Femur (tissue), 1 donor: ENCODE data around the gene PCSK5.

Experiments used
- DNase-seq: peaks from one replicate; pipeline ENCODE4 v3.0.0-alpha.2; 2017

The PCSK5 gene

DNA sequence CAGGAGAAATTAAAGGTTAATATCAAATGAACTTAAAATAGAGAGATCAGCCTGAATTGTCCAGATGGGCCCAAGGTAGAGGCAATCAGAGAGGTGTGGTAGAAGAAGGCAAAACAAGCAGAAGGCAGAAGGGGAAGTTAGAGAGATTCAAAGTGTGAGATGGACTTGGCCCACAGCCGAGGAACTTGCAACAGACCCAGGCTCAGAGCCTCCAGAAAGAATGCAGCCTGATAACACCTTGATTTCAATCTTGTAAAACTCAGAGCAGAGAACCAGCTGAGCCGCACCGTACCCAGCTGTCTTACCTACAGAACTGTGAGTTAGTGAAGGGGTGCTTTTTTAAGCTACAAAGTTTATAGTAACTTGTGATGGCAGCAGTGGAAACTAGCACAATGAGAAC is 312.9 kb downstream of the PCSK5 start:
- DNase-seq: no peak

DNA sequence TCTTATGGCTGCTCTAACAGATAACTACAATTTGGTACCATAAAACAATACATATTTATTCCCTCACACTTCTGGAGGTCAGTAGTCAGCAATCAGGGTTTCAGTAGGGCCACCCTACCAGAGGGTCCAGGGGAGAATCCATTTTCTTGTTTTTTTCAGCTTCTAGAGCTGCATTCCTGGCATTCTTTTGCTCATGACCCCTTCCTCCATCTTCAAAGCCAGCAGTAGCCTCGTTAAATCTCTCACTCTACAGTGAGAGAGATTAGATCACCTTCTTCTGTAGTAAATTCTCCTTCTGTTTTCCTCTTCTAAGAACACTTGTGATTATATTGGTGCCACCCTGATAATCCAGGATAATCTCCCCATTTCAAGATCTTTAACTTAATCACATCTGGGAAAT is 316.3 kb downstream of the PCSK5 start:
- DNase-seq: no peak

DNA sequence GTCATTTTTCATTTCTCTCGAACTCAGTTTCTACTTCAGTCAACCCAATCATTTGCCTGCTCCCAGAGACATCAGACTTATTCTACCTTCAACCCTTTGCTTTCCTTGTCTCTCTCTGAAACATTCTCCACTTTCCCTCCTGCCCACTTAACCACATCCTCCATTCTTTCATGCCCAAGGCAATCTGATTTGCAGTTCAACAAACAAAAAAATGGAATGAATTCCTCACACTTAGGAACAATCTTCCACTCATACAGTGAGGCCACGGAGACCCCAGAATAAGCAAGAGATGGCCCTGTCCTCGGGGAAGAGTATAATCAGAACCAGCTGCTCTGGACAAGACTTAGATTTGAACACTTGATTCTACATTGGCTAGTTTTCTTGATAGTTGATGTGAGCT is 323.3 kb downstream of the PCSK5 start:
- DNase-seq: no peak

DNA sequence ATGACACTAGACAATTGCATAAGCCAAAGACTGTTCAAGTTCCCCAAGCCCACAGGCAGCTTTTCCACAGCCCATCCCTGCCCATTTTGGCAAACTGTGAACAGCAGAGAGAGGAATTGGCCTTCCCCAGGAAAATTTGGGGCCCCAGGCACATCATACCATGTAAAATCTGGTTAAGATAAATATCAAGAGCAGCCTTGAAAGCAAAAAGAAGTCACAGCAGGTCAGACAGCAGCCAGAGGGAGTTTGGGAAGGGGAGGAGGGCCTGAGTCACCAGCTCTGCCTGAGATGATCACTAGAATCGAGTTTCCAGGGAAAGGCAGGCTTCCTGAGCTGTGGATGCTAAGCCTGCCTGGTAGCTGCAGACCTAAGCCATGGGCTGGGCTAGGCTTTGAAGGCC is 324.6 kb downstream of the PCSK5 start:
- DNase-seq: peak; percentile 24

DNA sequence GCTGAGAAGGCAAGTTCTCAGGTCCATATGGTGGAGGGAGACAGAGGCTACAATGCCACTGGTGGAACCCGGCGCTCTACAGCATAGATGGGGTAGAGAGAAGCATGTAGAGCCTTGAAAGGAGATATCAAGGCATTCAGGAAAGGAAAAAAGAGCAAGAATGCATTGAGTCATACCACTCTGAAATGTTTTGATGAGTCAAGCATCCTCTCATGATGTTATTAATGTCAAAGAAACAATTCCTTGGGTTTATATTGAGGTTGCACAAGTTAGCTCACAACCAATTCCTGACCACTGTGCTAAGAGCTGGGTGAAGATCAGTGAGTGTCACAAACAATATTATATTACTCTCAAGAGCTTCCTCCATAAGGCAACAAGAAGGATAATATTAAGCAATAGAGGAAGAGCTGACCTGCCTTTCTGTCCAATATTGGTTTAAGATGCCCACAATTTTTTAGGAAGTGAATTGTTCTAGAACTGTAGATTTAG is 325.7 kb downstream of the PCSK5 start:
- no peak for DNase-seq

DNA sequence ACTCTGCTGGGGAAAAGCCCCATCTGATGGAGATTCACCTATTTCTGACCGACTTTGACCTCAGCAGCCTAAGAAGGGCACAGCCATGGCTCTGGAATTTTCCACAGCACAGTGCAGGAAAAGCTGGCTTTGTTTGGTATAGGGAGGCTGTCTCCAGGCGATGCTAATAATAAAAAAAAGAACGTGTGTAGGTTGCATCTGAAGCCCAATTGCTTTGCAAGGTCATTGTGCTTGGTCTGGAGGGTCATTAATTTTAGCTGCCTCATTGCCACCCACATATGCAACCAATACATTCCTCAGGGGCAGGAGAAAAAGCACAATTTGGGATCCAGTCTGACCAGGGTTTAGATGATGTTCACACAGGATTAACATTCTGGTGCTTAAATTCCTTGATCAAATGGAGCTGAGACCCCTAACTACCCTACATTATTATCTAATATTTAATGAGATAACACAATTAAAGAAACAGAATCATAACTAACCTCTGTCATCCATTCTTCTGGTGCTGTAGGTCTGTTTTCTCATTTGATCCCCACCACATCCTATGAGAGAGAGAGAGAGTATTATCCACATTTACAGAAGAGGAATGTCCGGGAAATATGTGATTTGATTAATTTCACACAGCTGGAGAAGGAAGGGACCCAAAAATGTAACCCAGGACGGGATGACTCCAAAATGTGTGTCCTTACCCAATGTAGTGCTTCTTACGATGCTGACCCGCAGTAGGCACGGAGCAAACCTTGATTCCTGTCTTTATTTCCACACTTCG is 327.8 kb downstream of the PCSK5 start:
- no peak for DNase-seq

DNA sequence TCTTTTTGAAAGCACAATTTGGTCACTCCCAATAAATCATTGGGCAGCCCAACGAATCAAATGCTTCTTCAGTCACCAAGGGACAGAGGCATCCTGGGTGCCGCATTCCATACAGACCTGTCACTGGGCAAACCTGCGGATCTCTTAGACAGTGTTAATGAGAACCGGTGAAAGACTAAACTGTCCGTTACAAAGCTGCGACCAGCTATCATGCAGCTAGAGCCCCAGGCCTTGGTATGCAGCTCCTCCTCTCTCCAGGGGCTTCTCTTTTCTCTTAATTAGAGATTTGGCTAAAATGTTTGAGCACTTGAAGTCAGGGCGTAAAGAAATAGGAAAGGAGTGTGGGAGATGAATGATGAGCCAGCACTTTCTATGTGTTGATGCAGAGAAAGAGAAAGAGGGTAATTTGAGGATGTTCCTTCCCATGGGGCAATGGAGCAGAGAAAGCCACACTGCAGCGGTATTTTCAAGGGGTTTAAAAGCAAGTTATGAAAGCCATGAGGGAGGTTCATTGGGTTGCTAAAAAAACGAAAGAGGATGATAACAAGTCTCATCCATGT is 328.5 kb downstream of the PCSK5 start:
- DNase-seq: no peak

DNA sequence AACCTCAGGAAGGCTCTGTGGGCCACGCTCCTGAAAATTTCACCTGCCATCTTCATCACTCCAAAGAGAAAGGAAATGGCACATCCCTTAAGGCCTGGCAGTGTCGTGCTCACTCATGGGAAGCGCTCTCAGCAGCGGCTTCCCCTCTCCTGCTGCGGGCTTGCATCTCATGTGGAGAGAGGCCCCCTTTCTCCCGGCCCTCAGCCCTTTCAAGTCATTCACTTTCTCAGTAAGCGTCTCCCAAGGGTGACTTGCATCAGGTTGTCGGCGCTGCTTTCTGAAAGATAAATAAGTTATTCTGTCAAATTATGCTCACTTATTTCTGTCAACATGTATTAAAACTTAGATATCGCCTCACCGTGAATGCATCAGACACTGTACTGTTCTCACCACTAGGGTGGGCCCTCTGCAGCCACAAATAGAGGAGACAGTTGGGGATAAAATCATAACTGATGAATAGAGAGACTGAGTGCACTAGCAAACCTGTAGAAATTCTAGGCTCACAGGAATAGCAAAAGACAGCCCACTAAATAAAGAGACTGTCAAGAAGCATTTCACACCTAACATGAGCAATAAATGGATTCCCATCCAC is 329.2 kb downstream of the PCSK5 start:
- no peak for DNase-seq

DNA sequence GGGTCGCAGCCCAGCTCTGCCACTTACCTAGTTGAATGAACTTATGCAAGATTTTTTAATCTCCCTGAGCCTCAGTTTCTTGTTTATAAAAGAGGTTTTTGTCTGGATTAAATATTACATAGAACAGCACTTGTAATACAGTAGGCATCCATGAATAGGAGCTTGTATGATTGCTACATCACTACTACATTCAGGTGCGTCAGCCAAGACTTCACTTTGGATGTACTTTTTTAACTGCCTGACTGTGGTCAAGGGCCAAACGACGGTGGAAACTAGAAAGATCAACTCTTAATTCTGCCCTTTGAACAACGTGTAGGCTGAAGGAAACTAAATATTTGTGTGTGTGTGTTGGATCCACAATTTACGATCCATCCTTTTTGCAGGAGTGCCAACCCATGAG is 330.9 kb downstream of the PCSK5 start:
- no peak for DNase-seq

DNA sequence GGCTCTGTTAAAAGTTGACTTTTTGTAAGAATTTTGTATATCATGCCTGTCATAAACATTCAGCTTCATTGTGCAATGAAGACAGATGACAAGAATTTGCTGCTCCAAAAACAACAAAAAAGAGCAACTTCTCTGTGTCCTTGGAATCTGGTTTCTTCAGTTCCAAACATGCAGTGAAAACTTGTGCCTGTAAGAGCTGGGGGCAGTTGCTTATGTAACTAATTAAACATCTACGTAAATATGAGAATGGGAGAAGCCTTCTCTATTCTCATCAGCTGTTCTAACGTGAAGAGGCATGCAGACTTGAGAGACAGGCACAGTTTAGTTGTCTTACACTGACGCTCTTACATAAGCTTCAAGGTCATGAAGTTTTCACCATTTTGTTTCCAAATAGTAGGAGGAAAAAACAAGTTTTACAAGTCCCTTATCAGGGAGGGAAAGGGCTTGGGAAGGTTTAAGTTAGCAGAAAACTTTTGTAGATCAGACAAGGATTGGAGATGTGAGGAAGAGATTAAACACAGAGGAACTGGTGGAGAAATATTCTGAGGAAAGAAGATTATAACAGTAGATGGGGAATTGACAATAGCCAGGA is 333.4 kb downstream of the PCSK5 start:
- DNase-seq: no peak

DNA sequence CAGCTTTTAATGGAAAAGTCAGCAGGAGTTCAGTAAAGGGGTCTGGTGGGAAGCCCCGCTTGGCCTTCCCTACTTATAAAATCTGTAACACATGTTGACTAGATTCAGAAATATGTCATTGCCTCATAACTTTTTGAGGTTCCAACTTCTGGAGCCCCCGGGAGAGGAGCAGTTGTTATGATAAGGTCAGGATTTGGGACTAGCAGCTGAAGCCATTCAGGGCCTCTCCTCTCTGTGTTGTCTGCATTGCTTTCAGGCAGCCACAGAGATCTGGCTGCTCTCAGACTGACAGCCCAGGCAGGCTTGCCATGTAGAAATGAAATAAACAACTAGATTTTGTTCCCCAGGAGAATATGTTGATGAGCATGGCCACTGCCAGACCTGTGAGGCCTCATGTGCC is 336.7 kb downstream of the PCSK5 start:
- no peak for DNase-seq

DNA sequence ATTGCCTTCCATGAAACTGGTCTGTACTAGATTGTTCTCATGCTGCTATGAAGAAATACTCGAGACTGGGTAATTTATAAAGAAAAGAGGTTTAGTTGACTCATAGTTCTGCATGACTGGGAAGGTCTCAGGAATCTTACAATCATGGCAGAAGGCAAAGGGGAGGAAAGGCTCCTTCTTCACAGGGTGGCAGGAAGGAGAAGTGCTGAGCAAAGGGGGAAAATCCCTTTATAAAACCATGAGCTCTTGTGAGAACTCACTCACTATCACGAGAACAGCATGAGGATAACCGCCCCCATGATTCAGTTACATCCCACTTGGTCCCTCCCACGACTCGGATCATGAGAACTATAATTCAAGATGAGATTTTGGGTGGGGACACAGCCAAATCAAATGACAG is 340.5 kb downstream of the PCSK5 start:
- no peak for DNase-seq

DNA sequence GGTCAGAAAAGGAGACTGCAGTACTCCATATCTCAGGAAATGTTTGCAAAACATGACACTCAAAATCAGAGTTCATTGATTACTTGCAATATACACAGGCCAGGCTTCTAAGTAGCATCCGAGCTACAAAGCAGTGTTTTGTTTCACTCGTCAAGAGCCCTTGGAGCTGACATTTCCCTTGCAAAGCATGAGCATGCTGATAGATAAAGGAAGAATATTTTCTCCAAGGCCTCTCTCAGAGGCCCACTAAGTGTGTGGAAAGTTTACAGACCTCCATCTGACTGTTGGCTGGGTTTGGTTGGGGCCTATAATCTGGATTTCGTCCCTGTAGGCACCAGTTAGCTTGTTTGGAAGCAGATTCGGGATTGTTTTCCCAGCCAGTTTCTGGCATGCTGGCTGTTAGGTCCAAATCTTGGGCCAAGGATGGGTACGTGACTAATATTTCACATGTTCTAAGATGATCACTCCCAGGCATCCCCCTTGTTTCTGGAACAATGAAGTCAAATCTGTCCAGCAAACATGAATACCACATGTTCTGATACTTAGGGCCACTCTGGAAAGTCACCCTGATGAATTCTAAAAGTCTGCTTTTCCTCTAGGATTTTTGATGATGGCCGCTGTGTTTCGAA is 342.5 kb downstream of the PCSK5 start:
- no peak for DNase-seq

DNA sequence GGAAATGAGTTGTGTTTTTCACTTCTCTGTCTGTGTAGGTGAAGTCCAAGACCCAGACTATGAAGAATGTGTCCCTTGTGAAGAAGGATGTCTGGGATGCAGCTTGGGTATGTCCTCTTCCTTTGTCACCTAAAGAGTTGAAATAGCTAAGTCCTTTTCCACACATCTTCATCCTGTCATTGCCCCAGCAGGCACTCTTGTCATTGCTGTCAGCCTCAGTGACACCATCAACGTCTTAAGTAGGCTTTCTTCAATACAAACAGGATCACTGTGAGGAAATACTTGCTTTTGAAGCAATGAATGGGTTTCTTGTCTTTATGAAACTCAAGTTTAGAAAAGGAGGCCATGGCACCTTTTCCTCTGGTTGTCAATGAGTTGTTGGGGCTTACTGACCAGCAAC is 350.1 kb downstream of the PCSK5 start:
- DNase-seq: no peak

DNA sequence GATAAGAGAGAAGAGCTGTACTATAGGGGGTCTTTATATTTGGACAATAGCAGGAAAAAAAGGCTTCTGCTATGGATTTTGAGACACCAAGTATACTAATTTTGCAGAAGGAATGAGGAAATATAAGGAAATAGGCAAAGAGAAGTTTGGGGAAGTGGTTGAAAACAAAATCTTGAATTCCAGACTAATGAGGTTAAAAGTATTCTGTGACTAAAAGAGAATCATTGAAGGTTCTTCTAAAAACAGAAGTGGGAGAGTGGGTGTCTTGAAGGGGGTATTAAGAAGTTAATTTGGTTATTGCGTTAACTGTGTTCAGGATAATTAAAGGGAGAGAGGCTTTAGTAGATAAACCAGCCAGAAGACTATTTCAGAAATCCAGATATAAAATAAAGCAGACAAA is 355.0 kb downstream of the PCSK5 start:
- no peak for DNase-seq

DNA sequence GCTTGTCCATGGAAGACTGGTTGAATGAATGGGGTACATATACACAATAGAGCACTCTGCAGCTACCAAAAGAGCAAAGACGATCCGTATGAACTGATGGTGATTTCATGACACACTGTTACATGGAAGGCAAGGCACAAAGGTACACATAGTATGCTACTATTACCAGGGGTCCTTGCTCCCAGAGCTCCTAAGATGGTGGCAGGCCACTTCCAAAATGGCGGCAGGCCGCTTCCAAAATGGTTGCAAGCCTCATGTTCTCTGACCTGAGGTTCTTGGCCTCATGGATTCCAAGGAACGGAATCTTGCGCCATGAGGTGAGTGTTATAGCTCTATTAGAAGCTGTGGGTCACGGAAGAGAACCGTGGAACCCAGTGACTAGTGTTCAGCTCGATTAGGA is 356.2 kb downstream of the PCSK5 start:
- DNase-seq: no peak

DNA sequence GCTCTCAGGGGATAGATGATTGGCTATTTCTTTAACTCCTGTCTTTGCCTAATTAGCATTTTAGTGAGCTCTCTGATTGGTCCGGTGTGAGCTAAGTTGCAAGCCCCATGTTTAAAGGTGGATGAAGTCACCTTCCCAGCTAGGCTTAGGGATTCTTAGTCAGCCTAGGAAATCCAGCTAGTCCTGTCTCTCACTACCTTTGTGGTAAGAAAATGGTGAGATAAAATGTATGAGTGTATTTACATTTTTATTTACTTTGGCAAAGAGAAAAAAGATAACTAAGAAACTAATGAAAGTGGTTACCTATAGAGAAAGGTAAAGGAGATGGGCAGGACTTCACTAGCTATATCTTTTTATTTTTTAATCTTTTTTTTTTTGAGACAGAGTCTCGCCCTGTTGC is 357.0 kb downstream of the PCSK5 start:
- no peak for DNase-seq

DNA sequence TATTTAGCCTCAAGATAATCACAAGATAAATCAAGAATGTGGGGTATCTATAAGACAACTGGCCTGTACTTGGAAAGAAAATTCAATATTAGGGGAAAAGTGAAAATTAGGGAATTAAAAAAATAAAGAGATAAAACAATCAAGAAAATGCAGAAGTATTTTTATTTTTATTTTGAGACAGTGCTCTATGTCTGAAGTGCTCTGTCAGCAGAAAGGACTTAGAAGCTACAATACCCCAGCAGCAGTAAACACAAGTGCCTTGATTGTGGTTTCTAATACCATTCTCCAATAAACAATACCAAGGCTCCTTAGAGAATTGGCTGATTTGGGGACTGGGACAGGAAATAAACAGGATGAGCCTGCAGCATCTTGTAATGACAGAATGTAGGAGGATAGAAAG is 358.8 kb downstream of the PCSK5 start:
- no peak for DNase-seq

DNA sequence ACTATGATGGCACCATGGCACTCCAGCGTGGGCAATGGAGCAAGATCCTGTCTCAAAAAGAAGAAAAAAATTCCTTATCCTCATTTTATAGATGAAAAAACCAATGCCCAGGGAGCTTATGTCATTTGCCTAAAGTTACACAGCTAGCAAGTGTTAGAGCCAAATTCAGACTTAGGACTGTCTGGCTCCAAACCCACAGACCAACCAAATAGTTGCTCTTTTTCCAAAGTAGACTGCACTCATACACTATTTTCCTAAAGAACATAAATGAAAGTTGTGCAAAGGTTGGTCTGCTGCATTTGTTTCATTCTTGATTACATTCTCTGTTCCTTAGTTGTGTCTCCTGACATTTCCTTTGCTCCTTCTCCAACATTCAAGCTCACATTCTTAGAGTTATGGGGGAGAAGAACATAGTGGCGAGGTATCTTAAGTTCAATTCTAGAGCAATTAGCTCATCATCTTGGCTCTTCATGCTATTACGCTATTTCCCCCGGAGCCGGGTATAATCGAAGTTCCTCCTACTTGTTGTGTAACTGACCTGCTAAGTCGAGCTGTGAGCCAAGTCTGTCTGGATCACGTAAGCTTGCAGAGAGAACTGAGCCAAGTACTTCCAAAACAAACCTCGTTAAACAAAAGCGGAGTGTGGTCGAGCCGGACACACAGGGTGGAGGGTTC is 365.4 kb downstream of the PCSK5 start:
- peak; percentile 68 for DNase-seq

DNA sequence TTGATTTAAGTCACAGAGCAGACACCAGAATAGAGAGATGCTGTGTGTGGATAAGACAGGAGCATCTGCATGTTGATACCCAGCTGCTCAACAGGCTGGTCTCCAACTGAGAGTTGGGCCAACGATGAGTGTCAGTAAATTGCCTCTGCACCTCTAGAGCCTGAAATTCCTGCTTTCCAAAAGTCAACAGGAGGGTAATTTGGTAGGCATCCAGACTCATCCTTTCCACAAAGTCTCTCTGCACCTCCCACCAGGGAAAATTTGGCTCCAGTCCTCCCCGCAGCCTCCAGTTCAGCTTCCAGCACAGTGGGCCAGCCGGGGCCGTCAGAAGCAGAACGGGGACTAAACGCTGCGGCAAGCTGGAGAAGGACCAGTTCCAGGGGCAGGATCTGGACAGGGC is 366.8 kb downstream of the PCSK5 start:
- peak; percentile 41 for DNase-seq

DNA sequence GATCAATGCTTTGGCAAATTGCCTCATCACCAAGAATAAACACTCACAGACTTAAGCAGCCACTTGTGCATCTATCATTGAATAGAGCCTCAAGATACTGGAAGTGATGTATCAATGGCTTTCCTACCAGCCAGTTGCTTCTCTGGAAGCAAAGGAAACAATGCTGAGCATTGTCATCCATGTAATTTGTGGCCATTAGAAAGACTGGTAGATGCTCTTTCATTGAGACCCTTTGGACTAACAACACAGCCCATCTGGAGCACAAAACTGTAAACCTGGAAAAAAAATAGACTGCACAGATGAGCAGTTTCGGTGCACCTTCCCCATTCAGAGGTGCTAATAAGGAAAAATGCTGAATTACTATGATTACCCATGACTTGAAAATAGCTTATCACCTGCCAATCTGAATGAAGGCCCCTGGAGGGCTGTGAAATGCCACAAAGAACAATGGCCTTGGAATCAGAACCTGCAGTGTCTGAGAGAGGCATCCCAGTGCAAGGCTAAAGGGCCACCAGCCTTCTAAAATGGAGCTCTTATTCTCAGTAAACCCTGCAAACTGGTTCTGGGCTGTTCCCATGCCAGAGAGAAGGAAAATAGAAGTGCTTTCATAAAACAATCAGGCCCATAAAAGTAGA is 376.3 kb downstream of the PCSK5 start:
- DNase-seq: no peak

DNA sequence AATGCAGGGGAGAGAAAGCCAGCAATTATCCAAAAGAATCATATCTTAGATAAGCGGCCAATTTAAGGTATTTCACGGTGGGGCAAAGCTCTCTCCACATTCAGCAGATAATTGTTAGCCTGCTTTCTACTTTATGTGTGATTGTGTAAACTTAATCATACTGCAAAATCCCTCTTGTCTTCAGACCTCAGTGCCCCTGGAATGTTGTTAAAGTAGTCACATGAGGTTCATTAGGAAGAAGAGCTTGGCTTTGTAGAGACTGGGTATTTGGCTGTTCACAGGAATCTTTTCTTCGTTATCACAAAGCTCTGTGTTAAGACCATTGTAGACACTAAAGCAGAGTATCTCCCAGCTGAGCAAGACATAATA is 376.8 kb downstream of the PCSK5 start:
- DNase-seq: no peak

DNA sequence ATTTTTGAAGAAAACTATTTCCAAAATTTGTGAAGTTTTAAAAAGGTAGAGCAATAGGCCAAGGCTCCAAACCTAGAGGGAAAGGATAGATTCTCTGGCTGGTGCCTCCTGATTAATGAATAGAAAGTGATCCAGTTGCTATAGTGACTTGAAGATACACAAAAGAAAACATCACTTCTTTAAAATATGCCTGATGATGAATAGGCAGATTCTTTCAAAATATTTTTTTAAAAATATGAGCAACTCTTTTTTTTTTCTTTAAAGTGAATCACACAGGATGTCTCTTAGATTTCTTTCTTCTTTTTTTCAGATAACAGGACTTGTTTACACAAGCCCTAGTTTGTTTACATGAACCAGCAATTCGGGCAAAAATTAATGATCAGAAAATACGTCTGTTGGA is 379.3 kb downstream of the PCSK5 start:
- DNase-seq: no peak
